ENCODE measurements around the gene TRAPPC10.

TRAPPC10 gene

GRCh38 chr21:44057055-44057454 lies 44.9 kb downstream of the TRAPPC10 start:
- Histone ChIP-seq H3F3A (ENCODE audit: low read depth) (no peaks in the 10 kb centered on the region), H3K9ac (ENCODE audit: low read depth, low read length, poor library complexity, severe bottlenecking) (no peak overlapping the region), H3K9me3 (ENCODE audit: insufficient read depth, low read depth, low read length) (no peaks in the 10 kb centered on the region), H3K4me2 (ENCODE audit: low read depth, low read length, poor library complexity, severe bottlenecking) (no peak overlapping the region), H3K79me2 (ENCODE audit: insufficient read depth, low read length) (peaks cover 13% of the 10 kb centered on the region; the same call in 1 of the 2 replicates), H3K4me3 (ENCODE audit: low read length, poor library complexity, severe bottlenecking) (no peak overlapping the region), H4K20me1 (ENCODE audit: insufficient read depth, low read length, poor library complexity, severe bottlenecking) (peaks cover 4% of the 10 kb centered on the region), H2AFZ (ENCODE audit: low read length) (no peak overlapping the region), H3K4me1 (ENCODE audit: insufficient read depth, low read length, poor library complexity, severe bottlenecking) (no peaks in the 10 kb centered on the region), H3K27me3 (ENCODE audit: insufficient read depth, low read length, poor library complexity, severe bottlenecking) (no peaks in the 10 kb centered on the region), H3K36me3 (ENCODE audit: insufficient read depth, low read length) (peaks cover 77% of the 10 kb centered on the region; the same call in 1 of the 2 replicates), H3K9me2 (replicated peaks; ENCODE audit: low read depth, low read length) (no peaks in the 10 kb centered on the region)
- TF ChIP-seq EZH2phosphoT487 (IDR thresholded peaks at IDR 0.05; ENCODE audit: borderline replicate concordance), result no peak
- TF ChIP-seq, protein P1, sequence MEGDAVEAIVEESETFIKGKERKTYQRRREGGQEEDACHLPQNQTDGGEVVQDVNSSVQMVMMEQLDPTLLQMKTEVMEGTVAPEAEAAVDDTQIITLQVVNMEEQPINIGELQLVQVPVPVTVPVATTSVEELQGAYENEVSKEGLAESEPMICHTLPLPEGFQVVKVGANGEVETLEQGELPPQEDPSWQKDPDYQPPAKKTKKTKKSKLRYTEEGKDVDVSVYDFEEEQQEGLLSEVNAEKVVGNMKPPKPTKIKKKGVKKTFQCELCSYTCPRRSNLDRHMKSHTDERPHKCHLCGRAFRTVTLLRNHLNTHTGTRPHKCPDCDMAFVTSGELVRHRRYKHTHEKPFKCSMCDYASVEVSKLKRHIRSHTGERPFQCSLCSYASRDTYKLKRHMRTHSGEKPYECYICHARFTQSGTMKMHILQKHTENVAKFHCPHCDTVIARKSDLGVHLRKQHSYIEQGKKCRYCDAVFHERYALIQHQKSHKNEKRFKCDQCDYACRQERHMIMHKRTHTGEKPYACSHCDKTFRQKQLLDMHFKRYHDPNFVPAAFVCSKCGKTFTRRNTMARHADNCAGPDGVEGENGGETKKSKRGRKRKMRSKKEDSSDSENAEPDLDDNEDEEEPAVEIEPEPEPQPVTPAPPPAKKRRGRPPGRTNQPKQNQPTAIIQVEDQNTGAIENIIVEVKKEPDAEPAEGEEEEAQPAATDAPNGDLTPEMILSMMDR (conservative IDR thresholded peaks at IDR 0.05; ENCODE audit: low read length), result no peak

- Histone ChIP-seq H4K20me1 (ENCODE audit: insufficient read depth, low read length, poor library complexity, severe bottlenecking) (peaks cover 4% of the 10 kb centered on the region), H2AFZ (ENCODE audit: low read length) (no peak overlapping the region), H3F3A (ENCODE audit: low read depth) (no peaks in the 10 kb centered on the region), H3K27me3 (ENCODE audit: insufficient read depth, low read length, poor library complexity, severe bottlenecking) (no peaks in the 10 kb centered on the region), H3K4me2 (ENCODE audit: low read depth, low read length, poor library complexity, severe bottlenecking) (no peak overlapping the region), H3K9ac (ENCODE audit: low read depth, low read length, poor library complexity, severe bottlenecking) (no peak overlapping the region), H3K4me3 (ENCODE audit: low read length, poor library complexity, severe bottlenecking) (no peak overlapping the region), H3K36me3 (ENCODE audit: insufficient read depth, low read length) (peaks cover 77% of the 10 kb centered on the region; the same call in 1 of the 2 replicates), H3K4me1 (ENCODE audit: insufficient read depth, low read length, poor library complexity, severe bottlenecking) (no peaks in the 10 kb centered on the region), H3K9me2 (replicated peaks; ENCODE audit: low read depth, low read length) (no peaks in the 10 kb centered on the region), H3K79me2 (ENCODE audit: insufficient read depth, low read length) (peaks cover 11% of the 10 kb centered on the region; the same call in 1 of the 2 replicates), H3K9me3 (ENCODE audit: insufficient read depth, low read depth, low read length) (no peaks in the 10 kb centered on the region)
- TF ChIP-seq EZH2phosphoT487 (IDR thresholded peaks at IDR 0.05; ENCODE audit: borderline replicate concordance), result no peak
- TF ChIP-seq, protein P1 (conservative IDR thresholded peaks at IDR 0.05; ENCODE audit: low read length), result no peak
Measured at GRCh38 chr21:44057960-44058651, 46.0 kb downstream of the TRAPPC10 start.

GRCh38 chr21:44058652-44058964 lies 46.5 kb downstream of the TRAPPC10 start:
- Histone ChIP-seq H3F3A (ENCODE audit: low read depth) (no peaks in the 10 kb centered on the region), H3K4me1 (ENCODE audit: insufficient read depth, low read length, poor library complexity, severe bottlenecking) (no peaks in the 10 kb centered on the region), H3K79me2 (ENCODE audit: insufficient read depth, low read length) (peaks cover 8% of the 10 kb centered on the region; the same call in 1 of the 2 replicates), H3K36me3 (ENCODE audit: insufficient read depth, low read length) (peaks cover 77% of the 10 kb centered on the region; the same call in 1 of the 2 replicates), H3K4me2 (ENCODE audit: low read depth, low read length, poor library complexity, severe bottlenecking) (no peak overlapping the region), H4K20me1 (ENCODE audit: insufficient read depth, low read length, poor library complexity, severe bottlenecking) (peaks cover under 1% of the 10 kb centered on the region), H3K9me3 (ENCODE audit: insufficient read depth, low read depth, low read length) (no peaks in the 10 kb centered on the region), H3K9me2 (replicated peaks; ENCODE audit: low read depth, low read length) (no peaks in the 10 kb centered on the region), H3K27me3 (ENCODE audit: insufficient read depth, low read length, poor library complexity, severe bottlenecking) (no peaks in the 10 kb centered on the region), H3K9ac (ENCODE audit: low read depth, low read length, poor library complexity, severe bottlenecking) (no peak overlapping the region), H3K4me3 (ENCODE audit: low read length, poor library complexity, severe bottlenecking) (no peak overlapping the region), H2AFZ (ENCODE audit: low read length) (no peak overlapping the region)
- TF ChIP-seq, protein P1 (conservative IDR thresholded peaks at IDR 0.05; ENCODE audit: low read length), result no peak
- TF ChIP-seq EZH2phosphoT487 (IDR thresholded peaks at IDR 0.05; ENCODE audit: borderline replicate concordance), result no peak
